Measurements from ENCODE around the gene ANTKMT.

ANTKMT gene

DNA sequence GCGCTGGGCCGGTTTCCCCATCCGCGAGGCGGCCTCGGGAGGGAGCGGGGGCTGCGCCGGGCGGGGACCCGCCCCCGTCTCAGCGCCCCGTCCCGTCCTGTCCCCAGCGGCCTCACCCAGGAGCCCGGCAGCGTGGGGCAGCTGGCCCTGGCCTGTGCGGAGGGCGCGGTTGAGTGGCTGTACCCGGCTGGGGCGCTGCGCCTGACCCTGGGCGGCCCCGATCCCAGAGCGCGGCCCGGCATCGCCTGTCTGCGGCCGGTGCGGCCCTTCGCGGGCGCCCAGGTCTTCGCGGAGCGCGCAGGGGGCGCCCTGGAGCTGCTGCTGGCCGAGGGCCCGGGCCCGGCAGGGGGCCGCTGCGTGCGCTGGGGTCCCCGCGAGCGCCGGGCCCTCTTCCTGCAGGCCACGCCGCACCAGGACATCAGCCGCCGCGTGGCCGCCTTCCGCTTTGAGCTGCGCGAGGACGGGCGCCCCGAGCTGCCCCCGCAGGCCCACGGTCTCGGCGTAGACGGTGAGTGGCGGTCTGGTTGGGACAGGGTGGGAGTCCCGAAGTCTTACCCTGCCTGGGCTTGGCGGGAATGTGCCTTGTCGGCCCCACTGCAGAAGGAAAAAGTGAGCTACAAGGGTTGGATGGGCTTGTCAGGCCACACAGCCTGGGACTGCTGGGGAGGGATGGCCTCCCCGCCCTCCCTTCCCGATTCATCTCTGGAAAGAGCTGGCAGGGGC lies 5.3 kb upstream of the ANTKMT start:
- DNase-seq (ENCODE audit: low spot score): no peak

DNA sequence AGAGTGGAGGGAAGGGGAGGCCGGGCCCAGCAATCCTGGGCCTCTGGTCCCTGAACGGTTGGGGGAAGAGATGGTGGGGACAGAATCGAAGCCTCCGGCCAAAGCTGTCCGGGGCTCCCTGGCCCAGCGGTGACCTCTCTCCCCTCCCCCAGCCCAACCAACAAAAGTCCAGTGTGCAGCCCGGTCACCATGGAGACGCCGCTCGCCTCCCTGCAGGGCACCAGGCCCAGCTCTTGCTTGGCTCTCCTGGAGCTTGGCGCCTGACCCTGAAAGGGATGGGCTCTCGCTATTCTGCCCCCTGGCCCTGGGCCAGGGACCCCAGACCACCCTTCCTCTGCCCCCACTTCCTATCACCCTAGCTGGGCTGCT lies 4.8 kb upstream of the ANTKMT start:
- DNase-seq (ENCODE audit: low spot score): no peak

DNA sequence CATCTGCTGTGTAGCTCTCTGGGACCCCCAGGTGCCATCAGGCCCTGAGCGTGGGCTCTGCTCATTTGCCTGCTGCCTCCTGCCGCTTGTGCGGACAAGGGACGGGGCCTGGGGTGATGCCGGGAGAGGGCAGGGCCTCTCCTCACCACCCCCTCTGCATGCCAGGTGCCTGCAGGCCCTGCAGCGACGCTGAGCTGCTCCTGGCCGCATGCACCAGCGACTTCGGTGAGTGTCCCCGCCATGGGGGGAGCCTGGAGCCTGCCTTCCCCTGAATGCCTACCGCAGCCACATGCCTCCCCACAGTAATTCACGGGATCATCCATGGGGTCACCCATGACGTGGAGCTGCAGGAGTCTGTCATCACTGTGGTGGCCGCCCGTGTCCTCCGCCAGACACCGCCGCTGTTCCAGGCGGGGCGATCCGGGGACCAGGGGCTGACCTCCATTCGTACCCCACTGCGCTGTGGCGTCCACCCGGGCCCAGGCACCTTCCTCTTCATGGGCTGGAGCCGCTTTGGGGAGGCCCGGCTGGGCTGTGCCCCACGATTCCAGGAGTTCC lies 4.1 kb upstream of the ANTKMT start:
- no peak for DNase-seq (ENCODE audit: low spot score)

DNA sequence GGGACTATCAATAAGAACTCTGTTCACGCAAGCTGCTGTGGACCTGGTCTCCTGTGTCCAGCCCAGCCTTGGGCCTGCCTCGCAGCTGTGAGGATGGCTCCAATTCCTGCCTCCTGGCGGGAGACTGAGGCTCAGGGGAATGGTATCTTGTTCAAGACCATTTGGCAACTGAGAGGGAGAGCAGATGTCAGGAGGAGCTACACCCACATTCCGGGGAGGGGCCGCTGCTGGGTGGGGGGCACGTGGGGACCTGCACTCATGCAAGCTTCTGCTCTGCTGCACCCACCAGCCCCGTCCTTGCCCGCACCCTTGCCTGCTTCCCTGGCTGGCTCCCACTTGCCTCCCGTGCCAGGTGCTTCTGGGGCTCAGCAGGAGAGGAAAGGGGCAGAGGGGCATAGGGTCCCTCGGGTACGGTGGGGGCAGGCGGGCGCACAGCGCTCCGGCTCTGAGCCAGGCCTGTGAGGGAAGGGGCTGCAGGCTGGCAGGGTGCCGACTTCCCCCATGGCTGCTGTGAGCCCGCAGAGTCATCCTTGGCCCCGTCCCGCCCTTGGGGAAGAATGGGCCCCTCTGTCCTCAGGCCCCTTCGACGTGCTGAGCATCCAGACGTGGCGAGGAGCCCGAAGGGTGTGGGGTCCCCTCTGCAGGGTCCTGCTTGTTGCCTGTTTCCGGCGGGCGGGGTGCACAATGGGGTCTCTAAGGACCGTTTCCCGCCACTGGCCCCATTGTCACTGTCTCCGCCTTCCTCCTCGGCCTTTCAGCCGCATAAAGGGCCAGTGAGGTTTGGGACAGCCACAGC lies 3.3 kb upstream of the ANTKMT start:
- no peak for DNase-seq (ENCODE audit: low spot score)

DNA sequence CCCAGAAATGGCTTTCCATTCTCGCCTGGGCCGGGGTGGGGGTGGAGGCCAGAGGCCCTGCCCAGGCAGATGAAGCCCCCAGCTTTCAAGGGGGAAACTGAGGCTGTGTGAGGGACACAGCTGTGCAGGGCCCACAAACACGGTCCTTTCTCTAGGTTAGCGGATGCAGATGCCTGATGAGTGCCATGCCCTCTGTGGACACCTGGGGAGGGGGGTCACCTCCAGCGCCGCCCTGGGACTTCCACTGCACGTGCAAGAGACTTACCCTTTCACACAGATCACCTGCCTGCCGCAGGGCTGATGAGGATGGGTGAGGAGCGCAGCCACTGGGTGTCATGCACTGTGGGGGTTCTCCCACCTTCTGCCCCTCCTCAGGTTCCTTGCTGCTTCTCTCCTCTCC lies 2.6 kb upstream of the ANTKMT start:
- no peak for DNase-seq (ENCODE audit: low spot score)

DNA sequence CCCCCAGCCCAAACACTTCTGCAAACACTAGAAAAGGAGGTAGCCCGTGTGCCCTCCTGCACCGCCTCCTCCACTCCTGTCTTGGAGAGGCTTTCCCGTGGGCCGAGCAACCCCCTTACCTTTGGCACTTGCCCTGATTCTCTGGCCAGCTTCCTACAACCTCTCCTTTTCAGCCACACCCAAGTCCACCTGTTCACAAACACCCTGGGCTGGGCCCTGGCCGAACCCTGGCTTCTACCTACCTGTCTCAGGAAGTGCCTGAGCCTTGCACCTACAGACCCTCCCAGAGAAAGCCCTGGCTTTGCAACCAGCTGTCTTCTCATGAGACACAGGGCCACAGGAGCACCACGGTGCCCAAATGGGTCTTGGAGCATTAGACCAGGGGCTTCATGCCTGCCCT lies 2.0 kb upstream of the ANTKMT start:
- DNase-seq (ENCODE audit: low spot score): no peak

DNA sequence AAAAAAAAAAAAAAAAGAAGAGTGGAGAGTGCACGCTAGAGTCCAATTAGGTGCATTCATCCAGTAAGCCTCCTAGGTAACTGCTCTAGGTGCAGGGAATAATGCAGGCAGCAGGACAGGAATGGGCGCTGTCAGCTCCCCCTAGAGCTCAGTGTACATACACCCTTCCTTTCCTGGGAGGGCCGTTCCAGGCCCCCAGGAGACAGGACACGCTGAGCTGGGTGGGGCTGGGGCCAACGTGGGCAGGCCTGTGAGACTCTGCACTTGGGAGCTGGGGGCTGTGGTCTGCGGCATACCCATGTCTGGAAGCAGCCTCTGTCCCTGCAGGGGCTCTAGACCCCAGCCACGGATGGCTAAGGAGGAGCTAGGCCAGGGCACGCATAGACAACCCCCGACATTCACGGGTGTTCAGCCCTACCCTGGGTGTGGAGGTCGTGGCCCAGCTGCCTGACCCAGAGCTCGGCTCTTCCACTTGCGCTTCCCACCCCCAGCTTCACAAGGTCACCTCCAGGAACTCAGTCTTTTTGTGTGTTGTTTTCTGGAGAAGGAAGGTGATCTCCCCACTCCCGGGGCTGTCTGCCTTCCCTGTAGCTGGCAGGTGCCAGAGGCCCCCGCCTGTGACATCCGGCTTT lies 1.0 kb upstream of the ANTKMT start:
- no peak for DNase-seq (ENCODE audit: low spot score)

DNA sequence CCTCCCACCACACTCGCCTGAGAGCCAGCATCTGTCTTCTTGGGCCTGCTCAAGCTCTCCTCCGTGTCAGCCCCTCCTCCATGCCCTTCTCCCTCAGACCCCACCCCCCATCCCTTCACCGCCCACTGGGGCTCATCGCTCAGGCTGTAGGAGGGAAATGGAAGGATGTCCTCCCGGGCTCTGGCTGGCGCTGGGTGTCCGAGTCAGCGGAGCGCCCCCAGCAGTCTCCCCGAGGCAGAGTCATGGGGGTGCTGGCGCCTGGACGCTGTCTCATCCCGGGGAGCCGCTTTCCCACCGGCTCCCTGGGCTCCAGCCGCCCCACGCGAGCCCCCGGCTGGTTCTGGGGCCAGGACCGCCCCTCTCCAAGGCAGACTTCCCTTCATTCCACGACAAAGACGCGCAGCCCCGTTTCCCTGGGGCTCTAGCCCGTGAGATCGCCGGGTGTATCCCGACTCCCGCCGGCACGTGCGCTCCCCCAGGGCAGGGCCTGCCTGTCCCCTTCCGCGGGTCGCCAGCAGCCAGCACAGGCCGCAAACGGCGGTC lies 428 bp upstream of the ANTKMT start:
- no peak for DNase-seq (ENCODE audit: low spot score)

DNA sequence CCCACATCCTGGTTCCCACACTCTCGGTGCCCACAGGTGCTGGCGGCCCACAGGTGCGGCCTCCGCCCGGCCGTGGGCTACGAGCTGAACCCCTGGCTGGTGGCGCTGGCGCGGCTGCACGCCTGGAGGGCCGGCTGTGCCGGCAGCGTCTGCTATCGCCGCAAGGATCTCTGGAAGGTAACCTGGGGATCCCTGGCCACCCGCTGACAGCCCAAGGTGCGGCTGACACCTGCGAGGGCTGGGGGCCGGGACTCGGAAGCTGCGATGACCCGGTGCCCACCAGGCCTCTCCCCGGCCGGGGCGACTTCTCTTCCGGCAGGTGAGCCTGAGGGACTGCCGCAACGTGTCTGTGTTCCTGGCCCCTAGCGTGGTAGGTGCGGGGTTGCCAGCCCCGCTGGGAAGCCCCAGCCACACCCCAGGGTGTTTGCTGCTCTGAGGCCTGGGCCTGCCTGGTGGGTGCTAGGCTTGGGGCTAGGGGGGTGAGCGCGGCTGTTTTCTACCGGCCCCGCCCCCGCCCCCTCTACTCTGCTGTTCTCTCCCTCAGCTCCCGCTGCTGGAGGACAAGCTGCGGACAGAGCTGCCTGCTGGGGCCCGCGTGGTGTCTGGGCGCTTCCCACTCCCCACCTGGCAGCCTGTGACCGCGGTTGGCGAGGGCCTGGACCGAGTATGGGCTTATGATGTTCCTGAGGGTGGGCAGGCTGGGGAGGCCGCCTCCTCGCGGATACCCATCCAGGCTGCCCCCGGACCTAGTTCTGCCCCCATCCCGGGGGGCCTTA lies 1.0 kb downstream of the ANTKMT start:
- no peak for DNase-seq (ENCODE audit: low spot score)

DNA sequence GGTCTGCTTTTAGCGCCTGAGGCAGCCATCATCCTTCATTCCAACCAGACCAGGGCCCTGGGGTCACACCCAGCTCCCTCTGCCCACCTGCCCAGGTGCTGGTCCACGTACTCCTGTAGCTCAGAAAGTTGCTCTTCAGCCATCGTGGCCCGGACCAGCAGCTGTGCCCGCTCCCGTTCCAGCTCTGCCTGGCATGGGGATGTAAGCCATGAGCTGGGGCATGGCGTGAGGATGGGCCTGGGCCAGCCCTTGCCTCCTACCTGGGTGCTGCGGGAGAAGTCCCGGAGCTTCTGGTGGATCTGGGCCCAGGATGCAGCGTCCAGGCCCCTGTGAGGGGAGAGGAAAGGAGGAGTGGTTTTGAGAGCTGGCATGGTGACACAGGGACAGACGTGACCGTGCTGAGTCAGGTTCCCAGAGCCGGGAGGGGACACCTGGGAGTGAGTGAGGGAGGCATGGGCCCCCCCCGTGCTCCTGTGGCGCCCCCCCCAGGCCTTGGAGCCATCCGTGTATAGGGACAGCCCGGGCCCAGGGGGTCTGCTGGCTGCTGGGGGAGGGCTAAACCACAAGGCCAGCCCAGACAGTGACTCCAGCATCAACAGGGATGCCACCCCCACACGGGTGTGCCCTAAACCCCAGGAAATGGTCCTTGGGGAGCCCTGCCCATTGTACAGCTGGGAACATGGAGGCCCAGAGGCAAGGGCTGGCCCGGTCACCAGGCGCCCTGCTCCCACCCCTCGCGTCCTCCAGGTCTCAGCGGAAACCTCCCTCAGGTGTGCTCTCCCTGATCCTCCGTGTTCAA lies 2.1 kb downstream of the ANTKMT start:
- no peak for DNase-seq (ENCODE audit: low spot score)

DNA sequence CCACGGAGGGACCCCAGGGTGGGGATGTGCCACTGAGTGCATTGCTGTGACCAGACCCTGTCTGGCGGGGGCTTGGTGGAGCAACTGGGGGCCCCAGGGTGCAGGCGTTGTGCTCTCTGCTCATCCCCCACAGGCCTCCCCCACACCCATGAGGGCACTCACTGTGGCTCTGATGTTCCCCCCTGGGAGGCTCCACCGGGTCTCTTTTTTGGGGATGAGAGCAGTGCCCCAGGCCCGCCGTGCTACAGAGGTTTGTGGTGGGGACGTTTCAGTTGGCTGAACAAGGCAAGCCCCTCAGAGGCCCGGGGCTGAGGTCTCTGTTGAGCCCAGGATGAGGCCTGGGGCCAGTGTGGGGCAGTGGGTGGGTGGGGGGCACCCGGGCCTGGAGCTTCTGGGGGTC lies 2.7 kb downstream of the ANTKMT start:
- no peak for DNase-seq (ENCODE audit: low spot score)

DNA sequence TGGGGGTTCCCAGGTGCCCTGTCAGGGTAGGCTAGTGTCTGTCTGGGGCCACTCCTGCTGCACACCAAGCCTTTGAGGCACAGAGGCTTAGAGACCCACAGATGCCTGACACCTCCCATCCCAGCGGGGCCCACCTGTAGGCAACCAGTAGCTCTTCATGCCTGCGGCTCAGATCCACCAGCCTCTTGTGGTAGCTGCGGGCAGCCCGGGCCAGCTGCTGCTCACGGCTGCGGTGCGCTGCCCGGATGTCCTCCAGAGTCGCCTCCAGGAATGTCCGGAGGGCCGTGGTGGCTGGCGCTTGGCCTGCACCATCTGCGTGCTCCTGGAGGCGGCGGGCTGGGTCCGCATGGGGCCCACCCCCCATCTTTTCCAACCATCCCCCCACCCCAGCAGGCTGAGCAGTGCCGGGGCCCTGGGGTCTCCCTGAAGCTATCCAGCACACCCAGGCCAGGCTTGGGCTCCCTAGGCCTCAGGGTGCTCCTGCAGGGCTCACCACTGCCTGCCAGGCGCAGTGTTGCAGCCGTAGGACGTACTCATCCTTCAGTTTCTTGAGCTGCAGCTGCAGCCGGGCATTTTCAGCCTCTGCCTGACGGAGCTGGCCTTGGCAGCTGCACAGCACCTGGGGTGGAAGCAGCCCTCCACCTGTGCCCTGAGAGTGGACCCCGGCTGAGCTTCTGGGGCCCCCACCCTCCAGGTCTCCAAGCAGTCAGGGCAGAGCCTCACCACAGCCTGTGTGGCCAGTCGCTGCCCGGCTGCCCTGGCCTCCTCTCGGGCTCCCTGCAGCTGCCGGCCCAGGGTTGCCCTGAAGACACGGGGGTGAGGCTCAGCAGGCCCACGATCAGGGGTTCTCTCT lies 3.5 kb downstream of the ANTKMT start:
- no peak for DNase-seq (ENCODE audit: low spot score)

DNA sequence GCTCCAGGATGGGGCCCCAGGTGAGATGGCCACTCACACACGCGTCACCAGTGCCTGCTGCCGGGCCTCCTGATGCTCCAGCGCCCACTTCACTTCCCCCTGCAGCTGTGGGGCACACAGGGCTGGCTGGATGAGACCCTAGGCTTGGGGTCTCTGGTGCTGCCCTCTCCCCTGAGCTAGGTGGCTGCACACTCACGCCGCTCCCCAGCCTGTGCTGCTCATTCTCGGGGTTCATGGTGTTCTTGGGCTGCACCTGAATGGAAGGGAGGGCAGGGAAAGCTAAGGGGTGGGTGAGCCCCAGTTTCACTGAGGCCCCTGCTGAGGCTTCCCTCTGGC lies 4.1 kb downstream of the ANTKMT start:
- no peak for DNase-seq (ENCODE audit: low spot score)

DNA sequence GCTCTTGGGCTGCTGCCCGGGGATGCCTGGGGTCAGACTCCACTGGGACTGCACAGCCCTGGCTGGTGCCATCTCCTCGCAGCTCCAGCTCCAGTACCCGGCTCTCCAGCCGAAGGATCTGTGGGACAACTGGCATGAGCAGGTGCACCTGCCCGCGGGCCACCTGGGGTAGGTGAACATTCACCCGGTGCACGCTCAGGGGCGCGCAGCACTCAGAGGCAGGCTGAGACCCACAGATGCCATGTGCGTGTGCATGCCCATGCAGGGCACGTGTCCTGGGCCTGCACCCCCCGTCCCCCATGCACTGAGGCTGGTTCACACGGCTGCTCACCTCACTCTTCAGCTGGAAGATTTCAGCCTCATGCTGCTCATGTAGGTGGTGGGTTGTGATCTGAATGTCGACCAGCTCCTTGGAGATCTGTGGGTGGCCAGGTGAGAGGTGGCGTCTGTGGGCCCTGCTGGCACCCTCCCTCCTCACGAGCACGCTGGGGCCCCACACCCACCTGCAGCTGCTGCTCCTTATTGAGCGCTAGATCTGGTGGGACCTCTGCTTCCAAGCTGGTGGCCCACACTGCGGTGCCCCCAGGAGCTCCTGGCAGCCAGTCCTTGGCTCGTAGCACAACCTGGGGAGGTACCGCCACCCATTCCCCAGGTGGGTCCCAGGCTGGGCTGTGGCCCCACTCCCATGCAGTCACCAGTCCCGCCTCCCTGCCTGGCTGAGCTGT lies 4.7 kb downstream of the ANTKMT start:
- DNase-seq (ENCODE audit: low spot score): no peak

DNA sequence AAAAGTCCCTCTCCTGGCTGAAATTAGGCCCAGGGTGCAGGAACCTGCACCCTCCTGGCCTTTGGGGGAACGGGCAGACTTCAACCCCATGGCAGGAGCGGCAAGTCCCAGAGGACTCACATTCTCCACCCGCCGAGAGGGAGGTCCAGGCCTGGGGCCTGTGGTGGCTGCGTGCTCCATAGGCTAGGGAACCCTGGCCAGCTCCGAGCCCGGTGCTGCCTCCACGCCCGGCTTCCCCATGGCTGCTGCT lies 5.2 kb downstream of the ANTKMT start:
- DNase-seq (ENCODE audit: low spot score): no peak

DNA sequence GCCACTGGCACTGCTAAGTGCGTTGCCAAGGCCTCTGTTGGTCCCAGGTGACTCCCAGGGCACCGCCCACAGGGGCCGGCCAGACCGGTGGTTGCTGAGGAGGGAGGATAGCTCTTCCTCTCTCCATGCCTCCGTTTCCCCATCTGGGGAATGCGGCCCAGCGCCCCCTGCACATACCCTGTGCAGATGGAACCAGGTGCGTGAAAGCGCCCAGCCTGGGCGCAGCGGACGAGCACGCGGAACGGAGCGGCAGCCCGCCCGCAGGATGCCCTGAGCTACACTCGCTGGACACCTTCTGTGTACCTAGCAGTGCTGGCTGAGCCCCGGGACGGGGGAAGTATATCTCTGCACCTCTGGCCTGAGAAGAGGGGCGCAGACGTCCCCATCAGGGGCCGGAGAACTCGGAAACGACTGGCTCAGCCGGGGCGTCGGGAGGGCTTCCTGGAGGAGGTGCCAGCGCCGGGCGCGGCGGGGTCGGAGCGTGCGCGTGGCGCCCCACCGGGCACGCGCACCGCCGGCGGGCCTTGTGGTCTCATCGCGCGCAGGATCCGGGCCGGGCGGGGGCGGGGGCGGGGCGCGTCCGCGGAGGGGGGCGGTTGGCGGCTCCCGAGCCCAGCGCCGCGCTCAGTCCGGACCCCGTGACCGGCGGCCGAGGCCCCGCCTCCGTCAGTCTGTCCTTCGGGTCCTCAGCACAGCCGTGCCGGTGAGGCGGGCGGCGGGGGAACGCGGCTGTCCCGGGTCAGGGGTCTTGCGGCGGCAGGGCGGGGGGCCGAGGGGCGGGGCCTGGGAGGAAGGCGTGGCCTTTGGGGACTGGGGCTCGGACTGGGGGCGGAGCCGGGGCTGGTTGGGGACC lies 5.7 kb downstream of the ANTKMT start, which contains the start of the genes CCDC78 and HAGHL:
Gene CCDC78, minus strand, starts transcription at position 6 of the 853 bp plus-strand sequence. CDS start 76 bp downstream, outside the sequence.
Gene HAGHL, plus strand, starts transcription at position 669 of the 853 bp plus-strand sequence. CDS start 404 bp downstream, outside the sequence.
- no peak for DNase-seq (ENCODE audit: low spot score)

DNA sequence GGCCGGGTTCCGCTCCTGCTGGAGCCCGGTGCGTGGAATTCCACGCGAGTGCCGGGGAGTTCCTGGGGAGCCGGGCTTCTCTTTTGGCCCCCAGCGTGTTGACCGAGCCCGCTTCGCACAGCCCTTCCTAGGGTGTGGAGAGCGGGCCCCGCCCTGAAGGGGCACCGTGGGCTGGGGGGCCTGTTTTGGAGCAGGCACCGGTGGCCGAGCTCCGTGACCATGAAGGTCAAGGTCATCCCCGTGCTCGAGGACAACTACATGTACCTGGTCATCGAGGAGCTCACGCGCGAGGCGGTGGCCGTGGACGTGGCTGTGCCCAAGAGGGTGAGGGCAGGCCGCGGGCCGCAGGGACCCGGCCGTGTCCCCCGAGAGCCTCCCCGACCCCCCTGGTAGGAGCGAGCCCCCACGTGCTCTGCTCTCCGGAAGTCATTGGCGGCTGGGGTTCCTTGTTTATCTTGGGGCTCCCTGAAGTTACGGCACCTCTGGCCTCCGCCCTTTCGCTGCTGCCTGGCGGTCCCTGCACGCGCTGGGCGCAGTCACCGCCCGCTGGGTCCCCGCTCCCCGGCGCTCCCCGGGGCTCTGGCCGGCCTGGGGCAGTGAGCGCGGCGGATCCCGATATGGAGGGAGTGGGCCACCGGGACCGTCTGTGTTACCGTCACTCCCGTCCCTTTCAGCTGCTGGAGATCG lies 6.5 kb downstream of the ANTKMT start:
- DNase-seq (ENCODE audit: low spot score): no peak
